SU-DHL-6 (cell line): Measurements from ENCODE around the gene WDR86.

ENCODE experiments used
- CTCF ChIP-seq: fragments of 200-600 bp; sonication (generic); IDR thresholded peaks from one replicate; pipeline ENCODE4 v1.5.1; 2017; ENCODE audit warnings: antibody characterized with exemption, mild to moderate bottlenecking, low read length, moderate library complexity; ENCODE audit not compliant: insufficient read depth, poor library complexity, severe bottlenecking
- EZH2phosphoT487 ChIP-seq: fragments of 200-600 bp; sonication (generic), shearing (Covaris generic); conservative IDR thresholded peaks from 2 replicates; pipeline ENCODE4 v1.6.1; 2018; ENCODE audit warnings: mild to moderate bottlenecking, antibody characterized with exemption, low read length, moderate library complexity, mixed read lengths

- no peak for TF ChIP-seq EZH2phosphoT487
- no peak for TF ChIP-seq CTCF
These were observed 18.5 kb downstream of the WDR86 start for GRCh38 chr7:151391358-151391730.
